Choroid plexus epithelial cell (primary cell): ENCODE results near the gene CTNNA3.

ENCODE experiments used
- DNase-seq: peaks from one replicate; pipeline ENCODE4 v3.0.0-alpha.2; 2010; ENCODE audit warnings: low read depth
- H3K4me3 ChIP-seq: 2 replicates; pipeline ENCODE4 v1.5.1; 2011; ENCODE audit warnings: low read depth, mild to moderate bottlenecking, control low read depth, low read length, moderate library complexity
- CTCF ChIP-seq: conservative IDR thresholded peaks from 2 replicates; pipeline ENCODE4 v1.5.1; 2011; ENCODE audit warnings: low read depth, mild to moderate bottlenecking, control low read depth, inconsistent platforms, low read length, moderate library complexity

CTNNA3 gene

GRCh38 chr10:65968871-65969270, 1727.1 kb downstream of the CTNNA3 start:
- no peak for TF ChIP-seq CTCF
- H3K4me3 ChIP-seq: no peak overlapping the region
- no peak for DNase-seq

GRCh38 chr10:65968437-65968836, 1727.6 kb downstream of the CTNNA3 start:
- H3K4me3 ChIP-seq: no peak overlapping the region
- no peak for TF ChIP-seq CTCF
- DNase-seq: no peak

- DNase-seq: no peak
- no peak for TF ChIP-seq CTCF
- H3K4me3 ChIP-seq: no peak overlapping the region
Observed at GRCh38 chr10:65964205-65964604, 1731.8 kb downstream of the CTNNA3 start.

- no peak overlapping the region for H3K4me3 ChIP-seq
- TF ChIP-seq CTCF: no peak
- no peak for DNase-seq
Observed at GRCh38 chr10:65952086-65952485, 1743.9 kb downstream of the CTNNA3 start.

GRCh38 chr10:65950075-65950474, 1745.9 kb downstream of the CTNNA3 start:
- H3K4me3 ChIP-seq: no peak overlapping the region

GRCh38 chr10:65949526-65949925, 1746.5 kb downstream of the CTNNA3 start:
- no peak for DNase-seq
- TF ChIP-seq CTCF: no peak

More at GRCh38 chr10:65950075-65950474, 1745.9 kb downstream of the CTNNA3 start:
- TF ChIP-seq CTCF: no peak
- DNase-seq: peak; percentile 9

GRCh38 chr10:65945061-65945460, 1750.9 kb downstream of the CTNNA3 start:
- no peak overlapping the region for H3K4me3 ChIP-seq
- peak; percentile 4 for DNase-seq
- TF ChIP-seq CTCF: no peak

More at GRCh38 chr10:65949526-65949925, 1746.5 kb downstream of the CTNNA3 start:
- H3K4me3 ChIP-seq: no peak overlapping the region
